Measurements from ENCODE around the gene DFFB.
"Not testable (repeated sequence)": the region's sequence is repeated elsewhere in the genome, so short reads cannot be mapped to it uniquely, and the experiment has no call there.

Gene DFFB

DNA sequence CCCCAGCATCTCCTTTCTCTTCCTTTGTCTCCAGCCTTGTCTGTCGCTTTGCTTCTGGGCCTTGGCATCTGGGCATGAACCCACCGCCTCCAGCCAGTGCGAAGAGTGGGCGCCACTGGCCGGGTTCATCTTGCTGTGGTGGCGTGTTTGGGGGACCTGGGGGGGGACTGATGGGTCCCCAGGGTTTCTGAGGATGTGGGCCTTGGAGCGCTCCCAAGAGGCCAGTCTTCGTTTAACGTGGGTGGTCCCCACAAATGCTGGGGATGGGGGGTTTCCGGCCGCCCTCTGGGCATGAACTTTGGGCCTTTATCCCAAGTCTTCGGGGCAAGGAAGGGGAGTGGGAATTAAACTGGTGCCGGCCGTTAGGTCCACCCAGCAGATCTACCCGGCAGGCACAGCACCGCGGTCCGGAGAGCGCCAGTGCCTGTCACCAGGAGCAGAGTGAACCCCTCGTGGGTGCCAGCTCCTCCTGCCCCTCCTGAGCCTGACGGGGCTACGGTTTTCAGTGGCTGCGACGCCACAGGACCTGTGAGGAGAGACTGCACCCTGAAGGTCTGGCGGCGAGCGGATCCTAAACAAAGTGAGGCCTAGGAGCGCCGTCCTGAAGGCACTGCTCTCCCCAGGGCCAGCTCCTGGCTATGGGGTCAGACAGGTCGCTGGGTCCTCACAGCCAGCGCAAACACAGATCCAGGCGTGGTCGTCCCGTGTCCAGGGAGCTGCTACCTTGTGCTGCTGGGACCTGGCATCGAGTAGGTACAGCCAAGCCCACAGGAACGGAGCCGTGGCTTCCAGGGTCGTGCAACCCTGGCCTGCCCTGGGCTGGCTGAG is 54.9 kb downstream of the DFFB start:
- DNase-seq, result no peak

DNA sequence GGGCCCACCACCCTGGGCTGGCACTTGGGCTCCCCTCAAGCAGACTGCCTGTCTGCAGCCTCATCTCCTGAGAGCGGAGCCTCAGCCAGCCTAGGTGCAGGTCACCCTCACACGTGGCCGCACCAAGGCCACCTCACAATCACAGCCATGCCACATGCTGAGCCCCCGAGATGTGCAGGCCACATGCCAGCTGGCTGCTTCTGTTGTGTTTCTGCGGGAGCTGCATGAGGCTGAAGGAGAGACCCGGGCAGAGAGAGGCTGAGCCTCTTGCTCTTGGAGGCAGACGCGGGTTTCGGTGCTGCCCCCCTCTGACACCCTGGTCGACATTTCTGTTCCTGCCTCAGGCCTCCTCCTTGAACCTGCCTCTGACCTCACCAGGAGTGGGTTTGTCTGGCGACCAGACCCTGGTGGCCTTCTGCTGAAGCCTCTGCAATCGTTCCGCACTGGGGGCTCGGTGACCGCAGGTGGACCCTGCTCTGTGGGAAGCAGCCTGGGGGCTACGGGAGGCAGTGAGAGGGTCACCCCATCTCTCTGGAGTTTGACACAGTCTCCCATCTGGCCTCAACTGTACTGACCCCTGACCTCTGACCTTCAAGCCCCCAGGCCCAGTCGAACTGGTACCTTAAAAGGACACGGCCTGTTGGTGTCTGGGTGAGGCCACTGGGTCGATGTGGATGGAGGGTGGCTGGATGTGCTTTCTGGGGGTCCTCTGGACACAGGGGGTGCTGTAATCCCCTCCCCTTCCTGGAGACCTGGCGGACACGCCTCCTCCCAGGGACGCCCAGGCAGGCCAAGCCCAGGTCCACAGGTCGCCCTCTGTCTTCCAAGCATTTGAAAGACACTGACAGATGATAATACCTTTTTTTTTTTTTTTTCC is 55.8 kb downstream of the DFFB start:
- DNase-seq, result no peak

DNA sequence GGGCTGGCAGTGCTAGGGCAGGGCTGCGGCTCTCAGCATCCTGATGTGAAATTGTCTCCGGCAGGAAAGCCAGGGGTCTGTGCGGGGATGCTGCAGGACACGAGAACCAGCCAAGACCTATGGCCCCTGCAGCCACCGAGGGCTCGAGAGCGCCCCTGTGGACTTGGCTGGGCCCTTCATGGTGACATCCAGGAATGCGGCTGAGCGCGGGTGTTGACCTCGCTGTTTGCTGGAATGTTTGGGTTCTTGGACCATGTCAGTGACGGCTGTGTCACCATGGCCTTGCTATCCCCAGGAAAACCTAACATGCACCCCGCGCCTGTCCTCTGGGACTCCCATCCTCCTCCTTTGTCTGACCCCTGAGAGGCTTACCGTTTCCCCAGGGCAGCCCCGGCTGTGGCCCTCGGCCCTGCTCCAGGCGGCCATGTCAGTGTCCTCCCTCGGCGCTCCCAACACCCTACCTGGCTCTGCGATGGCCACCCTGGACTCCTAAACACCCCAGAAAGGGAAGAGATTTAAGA is 57.1 kb downstream of the DFFB start:
- DNase-seq, result no peak

DNA sequence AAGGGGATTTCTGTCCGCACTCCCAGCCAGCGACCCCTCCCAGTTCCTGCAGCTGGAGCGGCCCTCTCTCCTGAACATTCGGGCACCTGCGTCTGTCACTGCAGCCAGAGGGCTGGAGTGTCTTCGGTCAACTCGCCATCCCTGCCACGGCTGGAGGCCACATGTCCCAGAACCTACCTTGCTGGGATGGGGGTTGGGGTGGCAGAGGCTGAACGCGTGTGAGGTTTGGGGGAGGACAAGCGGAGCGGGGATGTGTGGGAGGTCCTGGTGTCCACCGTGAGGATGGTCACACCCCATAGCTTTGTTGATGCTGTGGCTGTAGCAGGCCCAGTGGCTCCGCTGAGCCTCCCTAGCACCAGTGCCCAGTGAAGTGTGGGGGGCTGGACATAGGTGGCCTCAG is 57.6 kb downstream of the DFFB start:
- DNase-seq, result no peak

DNA sequence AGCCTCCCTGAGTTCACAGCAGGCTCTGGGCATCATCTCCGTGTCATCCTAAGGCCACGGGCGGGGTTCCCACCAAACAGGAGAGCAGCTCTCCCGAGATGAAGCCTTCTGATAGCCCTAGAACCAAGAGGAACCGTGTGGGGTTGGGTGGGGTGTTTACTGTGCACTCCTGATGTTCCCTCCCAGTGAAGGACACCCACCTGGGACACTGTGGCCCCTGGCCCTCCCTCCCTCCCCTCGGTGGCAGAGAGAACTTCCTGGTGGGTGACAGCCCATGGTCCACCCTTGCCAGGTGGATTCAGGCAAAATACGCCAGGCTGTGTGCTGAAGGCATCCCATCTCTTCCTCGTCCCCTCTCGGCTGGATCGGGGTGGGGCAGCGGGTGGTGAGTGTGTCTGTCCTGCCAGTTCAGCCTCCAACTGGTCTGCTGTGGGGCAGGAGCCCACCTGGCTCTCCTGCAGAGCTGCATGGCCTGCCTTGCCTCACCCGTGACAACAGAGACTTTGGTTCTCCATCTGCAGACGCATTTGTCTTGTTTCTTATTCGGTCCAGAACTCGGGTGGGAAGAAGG is 58.4 kb downstream of the DFFB start:
- no peak for DNase-seq

DNA sequence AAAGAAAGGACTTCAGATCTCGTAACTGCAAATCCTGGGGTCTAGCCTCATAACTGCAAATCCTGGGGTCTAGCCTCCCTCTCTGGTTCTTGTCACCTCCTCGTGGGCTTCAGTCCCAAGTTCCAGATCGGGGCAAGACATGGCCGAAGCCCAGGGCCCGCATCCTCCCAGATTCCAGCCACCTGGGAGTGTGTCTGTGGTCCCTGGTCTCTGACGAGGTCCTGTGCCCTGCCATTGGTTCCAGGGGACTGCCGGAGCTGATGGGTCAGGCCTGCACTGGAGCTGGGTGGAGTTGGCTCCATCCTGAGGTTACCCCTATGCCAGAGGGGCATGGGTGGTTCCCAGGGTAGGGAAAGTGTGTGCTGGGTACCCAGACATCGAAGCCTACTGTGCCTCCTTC is 60.5 kb downstream of the DFFB start:
- no peak for DNase-seq

DNA sequence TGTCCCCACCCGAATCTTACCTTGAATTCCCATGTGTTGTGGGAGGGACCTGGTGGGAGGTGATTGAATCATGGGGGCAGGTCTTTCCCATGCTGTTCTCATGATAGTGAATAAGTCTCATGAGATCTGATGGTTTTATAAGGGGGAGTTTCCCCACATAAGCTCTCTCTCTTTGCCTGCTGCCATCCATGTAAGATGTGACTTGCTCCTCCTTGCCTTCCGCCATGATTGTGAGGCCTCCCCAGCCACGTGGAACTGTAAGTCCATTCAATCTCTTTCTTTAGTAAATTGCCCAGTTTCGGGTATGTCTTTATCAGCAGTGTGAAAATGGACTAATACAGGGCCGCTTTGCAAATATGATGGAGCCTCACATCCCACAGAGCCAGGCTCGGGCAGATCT is 61.1 kb downstream of the DFFB start:
- not testable (repeated sequence) for DNase-seq

DNA sequence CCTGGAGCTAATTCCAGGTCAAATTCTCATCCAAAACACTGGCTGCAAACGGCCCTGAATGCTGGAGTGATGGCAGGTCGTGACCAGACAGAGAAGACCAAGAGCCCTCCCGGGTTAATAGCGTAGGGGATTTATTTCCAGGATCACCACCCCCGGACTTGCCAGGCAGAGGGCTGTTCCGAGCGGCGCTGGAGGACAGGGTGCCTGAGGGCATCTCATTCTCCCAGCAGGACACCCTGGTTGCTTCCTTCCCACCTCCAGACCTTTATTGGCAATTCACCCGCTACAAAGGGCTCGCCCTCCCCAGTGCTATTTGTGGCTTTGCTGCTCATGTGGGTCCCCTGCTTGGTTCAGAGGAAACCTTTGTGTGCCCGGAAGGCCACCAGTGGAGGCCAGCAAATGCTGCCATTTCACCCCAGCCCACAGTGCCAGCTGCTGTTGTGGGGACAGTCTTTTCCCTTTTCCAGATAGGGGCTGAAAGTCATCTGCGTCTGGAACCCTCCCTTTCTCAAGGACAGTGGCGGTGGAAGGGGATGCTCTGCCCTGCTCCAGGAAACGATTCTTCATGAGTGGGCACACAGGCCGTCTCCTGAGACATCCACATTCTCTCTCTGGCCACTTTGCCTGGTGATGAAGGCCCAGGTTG is 61.8 kb downstream of the DFFB start:
- no peak for DNase-seq

DNA sequence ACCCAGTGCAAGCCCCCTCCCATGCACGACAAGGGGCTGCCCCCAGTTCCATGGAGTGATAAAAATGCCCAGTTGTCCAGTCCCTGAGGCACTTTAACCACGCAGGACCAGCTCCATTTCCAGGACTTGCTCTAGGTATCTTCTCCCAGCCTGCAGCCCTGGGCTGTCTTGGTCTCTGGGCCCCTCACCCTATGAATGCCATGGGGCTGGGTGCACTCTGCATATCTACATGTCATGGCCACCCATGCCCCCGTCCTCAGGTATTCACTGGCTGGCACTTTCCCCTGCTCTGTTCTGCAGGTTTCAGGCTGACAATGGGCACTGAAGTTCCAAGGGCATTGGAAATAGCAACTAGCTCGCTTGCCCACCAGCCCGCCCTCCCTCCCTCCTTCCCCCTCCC is 62.4 kb downstream of the DFFB start:
- DNase-seq, result no peak

DNA sequence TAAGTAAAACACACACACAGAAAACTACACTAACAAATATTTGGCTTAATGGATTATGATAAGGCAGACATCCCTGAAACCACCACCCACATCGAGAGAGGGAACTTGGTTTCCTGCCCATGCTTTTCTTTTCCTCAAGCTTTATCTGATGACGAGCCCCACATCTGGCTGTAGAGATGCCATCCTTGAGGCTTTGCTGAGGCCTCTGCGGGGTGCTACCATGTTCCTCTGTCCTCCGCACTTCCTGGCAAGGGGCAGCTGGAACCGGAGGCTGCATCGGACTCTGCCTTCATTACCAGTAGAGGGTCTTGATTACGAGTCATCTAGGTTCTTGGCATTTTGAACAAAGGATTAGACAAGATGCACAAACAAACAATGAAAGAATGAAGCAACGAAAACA is 64.5 kb downstream of the DFFB start:
- no peak for DNase-seq

DNA sequence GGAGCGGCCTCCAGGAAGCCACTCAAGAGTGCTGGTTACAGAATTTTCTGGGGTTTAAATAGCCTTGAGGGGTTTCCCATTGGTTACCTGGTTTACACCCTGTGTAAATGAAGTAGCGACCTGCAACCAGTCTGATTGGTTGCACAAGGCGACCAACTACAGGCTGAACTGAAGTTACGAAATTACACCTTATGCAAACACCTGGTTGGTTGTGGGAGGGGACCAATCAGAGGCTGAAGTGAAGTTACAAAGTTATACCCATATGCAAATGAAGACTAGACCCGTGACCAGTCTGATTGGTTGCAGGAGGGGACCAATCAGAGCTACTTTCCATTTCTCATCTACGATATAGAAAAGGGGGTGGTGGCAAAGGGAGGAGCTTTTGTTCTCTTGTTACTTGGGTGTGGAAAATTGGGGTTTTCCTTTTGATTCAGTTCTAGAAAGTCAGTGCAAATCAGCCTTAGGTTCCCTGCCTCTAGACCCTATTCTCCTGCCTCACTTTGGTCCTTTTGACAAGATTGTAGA is 65.0 kb downstream of the DFFB start:
- DNase-seq, result no peak

DNA sequence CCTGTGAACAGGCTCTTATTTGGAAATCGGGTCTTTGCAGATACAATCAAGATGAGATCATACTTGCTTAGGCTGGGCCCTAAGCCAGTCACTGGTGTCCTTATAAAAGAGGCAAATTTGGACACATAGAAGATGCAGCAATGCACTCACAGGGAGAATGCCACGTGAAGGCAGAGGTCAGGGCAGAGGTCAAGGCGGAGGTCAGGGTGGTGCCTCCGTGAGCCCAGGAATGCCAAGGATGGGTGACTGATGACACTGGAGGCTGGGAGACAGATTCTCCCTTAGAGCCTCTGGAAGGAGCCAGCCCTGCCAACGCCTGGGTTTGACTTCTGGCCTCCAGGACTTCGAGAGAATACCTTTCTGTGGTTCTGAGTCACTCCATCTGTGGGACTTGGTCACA is 65.6 kb downstream of the DFFB start:
- no peak for DNase-seq

DNA sequence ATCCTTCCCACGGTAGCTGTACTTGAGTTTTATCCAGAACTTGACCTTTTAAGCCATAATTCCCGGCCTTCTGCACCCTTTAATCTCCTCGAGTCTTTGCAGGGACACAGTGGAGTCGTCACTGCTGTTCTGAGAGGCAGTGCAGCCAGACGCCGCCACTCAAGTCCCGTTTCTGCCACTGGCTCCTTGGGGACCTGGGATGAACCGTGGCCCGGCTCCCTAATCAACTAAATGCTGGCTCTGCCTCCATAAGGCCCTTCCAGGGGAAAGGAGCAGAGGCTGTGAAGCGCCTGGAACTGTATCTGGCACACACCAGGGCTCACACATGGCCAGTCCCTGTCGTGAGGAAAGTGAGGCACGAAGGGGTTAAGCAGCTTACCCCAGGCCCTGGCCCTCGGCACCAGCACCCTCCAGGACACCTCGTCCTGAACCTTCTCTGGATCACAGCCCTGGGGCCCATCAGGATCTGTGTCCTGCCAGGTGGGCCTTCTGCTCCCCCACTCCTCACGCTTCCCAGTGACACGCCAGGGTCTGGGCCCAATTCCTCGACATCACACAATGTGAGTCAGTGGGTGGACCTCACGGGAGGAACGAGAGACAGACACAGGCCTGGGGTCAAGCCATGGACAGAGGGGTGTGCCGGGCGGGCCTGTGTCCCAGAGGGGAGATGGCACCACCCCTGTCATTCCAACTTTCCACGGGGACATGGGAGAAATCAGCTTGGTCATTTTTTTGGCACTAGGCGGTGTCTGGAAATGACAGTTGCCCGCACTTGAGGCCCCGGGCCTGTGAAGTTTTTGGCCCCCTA is 66.3 kb downstream of the DFFB start:
- no peak for DNase-seq

DNA sequence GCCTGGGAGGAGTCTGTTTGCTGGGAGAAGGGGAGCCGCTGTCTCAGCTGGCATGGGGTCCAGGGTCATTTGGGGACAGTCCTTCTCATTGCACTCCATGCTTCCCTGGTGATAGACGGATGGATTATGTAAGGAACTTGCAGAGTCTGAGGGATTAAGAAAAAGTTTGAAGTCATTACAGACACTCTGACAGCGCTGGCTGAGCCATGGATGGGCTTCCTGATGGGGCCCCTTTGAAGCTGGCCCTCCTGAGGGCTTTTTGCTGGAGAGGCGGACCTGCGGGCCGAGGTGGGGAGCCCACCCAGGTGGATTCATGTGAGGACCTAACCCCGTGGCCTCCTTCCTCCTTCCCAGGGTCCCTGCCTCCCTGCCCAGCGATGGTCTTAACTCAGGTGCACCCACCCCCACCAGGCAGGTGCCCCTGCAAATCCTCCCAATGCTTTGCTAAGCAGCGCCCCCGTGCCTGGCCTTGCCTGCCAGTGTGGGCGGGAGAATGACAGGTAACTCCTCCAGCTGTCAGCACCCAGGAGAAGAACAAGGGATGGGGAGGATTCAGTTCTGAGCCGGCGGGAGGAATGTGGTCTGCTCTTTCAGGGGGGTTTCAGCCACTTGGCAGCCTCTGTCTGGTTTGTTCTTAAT is 67.0 kb downstream of the DFFB start:
- no peak for DNase-seq

DNA sequence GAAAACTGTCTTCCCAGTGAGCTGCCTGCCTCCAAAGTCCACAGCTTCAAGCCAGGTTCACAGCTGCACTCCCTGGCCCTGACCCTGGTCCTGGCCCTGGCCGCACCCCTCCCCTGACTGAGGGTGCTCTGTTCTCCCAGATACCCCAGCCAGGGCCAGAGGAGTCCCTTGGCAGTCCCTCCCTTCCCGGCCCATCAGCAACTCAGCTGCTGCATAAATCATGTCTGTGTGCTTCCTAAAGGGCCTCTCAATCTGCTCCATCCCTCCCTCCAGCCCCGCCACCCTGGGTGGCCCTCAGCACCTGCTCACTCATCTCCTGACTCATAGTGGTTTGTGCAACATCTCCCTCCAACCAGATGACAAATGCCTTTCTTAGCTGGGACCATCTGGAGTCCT is 67.5 kb downstream of the DFFB start:
- DNase-seq, result peak; percentile 44

DNA sequence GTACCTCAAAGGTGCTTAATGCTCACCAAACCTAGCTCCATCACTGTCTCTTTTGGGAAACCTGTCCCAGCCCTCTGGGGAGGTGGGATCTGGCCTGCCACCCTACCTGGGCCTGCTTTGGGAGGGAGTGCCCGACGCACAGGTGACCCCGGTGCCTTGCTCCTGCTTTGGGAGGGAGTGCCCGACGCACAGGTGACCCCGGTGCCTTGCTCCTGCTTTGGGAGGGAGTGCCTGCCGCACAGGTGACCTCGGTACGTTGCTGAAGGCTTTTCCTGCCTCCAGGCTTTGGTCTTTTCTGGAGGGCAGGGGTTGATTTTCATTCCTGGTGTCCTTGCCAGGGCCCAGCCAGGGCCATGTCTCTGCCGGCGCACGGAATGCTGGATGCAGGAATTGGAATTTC is 68.0 kb downstream of the DFFB start:
- no peak for DNase-seq

DNA sequence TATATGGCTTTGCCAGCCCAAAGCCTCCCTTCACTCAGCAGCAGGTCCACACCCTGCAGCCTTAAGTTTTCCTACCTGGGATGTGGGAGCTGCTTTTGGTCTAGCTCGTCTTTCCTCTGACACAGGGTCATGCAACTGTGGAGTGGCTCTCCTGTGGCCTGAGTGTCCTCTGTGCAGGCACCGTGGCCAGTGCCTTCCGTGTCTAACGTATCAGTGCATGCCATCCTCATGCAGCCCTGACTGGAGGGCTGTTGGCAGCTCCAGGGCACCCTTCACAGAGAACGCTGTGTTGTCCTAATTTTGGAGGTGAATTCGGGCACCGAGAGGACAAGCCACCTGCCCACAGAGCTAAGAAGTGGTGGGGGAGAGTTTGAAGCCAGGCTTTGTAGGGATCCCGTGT is 68.5 kb downstream of the DFFB start:
- no peak for DNase-seq

DNA sequence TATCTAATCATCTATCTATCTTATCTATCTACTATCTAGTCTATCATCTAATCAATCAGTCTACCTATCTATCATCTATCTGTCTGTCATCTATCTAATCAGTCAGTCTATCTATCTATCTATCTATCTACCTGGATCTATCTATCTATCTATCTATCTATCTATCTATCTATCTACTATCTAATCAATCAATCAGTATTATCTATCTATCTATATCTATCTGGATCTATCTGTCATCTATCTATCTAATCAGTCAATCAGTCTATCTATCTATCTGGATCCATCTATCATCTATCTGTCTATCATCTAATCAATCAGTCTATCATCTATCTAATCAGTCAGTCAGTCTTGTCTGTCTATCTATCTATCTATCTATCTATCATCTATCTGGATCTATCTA is 69.7 kb downstream of the DFFB start:
- DNase-seq, result no peak

DNA sequence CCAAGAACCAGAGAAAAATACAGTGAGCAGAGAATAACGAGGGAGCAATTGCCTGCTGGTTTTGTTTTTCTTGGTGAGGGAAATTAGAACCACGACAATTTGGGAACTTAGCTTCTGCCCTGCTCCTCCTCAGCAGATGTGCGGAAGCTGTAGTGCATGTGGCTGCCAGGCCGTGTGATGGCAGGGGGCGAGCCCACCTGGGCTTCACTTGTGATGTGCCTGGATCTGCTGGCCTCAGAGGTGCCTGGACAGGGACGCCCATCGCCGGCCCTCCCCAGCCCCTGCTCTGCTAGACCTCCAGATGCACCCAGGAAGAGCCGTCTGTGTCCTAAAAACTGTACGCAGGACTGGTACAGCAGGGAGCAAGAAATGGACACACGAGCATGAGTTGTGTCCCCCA is 71.3 kb downstream of the DFFB start:
- no peak for DNase-seq

DNA sequence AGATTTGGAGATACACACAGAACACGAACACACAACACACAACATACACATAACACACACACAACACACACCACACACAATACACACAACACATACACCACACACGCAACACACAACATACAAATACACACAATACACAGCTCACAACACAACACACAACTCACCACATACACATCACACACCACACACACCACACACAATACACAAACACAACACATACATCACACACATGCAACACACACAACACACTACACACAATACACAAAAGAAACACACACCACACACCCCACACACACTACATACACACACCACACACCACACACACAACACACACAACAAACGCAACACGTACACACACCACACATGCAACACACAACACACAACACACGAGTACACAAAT is 71.8 kb downstream of the DFFB start:
- DNase-seq, result no peak

DNA sequence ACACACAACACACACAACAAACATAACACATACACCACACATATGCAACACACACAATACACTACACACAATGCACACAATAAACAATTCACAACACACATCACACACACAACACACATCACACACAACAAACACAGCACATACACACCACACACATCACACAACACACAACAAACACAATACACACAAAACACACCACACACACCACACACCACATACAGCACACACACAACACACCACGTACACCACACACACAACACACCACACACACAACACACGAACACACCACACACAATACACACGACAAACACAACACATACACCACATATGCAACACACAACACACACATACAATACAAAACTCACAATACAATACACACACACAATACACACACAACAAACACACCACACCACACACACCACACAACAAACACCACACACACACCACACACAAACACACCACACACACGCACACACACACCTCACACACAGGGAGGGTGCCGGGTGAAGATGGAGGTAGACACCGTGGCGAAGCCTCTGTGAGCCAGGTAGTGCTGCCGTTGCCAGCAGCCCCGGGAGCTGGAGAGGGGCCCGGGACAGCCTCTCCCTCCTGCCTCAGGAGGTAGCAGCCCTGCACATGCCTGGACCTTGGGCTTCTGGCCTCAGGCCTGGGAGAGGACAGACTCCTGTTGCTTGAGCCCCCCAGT is 73.2 kb downstream of the DFFB start:
- DNase-seq, result no peak

Data from NCI-H1417 treated with DMSO at 0.1 percent for 48 hours (cell line).